GM21723 (cell line): ENCODE data around the gene ENO3.

Experiments
- ATAC-seq: cut with Tn5 transposase; IDR thresholded peaks from one replicate; pipeline ENCODE4 v1.9.1; 2021; ENCODE audit warnings: mild to moderate bottlenecking, moderate library complexity; ENCODE audit not compliant: unreplicated experiment

Gene ENO3

DNA sequence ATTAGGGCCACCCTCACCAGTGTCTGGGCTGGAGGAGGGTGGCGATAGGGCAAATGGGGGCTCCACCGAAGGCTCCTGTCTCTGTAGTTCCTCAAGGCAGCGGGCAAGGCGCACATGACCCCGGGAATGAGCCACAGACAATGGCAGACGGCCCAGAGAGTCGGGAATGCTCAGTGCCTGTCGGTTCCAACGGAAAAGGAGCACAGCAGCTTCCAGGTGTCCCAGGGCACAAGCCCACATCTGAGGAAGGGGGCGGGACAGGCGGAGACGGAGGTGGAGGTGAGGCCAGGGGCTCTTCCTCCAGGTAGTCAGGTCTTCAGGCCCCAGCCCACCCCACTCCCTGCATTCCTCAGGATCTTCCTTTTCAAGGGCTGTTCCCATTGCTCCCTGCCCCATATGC lies 21.8 kb downstream of the ENO3 start:
- no peak for ATAC-seq

- ATAC-seq, result no peak
These were observed 22.6 kb downstream of the ENO3 start for GRCh38 chr17:4973256-4974114.

DNA sequence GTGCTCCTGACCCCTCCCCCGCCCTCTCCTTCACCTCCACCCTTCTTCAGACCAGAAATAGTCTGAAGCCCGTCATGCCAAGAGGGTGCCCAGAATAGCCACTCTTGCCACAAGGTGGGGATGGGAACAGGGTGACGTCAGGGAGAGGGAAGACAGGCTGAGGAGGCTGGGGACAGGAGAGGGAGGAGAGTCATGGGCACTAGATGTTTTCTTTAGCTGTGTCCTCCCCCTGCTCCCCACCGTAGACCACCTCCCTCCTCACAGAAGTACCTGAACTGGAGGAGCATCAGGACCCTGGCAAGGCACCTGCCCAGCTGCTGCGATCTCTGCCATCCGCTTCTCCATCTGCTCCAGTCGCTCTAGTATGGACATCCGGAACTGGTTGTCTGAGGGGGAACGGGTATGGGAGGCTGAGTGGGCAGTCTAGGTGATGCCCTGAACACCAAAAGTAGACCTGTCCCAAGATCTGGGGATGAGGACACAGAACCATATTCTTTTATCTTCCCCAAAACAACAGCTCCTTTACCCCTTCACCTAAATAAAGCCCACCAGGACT lies 23.3 kb downstream of the ENO3 start:
- ATAC-seq, result no peak

GRCh38 chr17:4978726-4979125 lies 27.8 kb downstream of the ENO3 start:
- no peak for ATAC-seq

GRCh38 chr17:4980644-4981216 lies 29.8 kb downstream of the ENO3 start:
- no peak for ATAC-seq

DNA sequence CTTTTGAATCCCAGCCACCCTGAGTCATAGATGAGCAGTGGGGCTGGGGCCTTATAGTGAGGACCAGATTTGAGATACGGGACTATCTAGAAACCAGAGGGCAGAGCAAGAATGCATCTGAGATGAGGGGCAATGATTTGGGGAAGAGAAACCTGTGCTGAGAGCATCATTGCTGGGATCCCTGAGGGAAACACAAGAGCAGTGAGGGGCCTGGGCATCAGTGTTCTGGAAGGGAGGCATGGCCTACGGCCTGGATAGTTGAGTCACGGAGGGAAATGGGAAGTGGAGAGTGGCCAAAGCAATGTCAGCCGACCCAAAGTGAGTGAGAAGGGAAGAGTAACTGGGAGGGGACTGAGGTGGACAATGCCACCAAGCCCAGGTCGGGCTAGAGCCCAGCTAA lies 31.4 kb downstream of the ENO3 start:
- ATAC-seq, result no peak

GRCh38 chr17:4986403-4986802 lies 35.5 kb downstream of the ENO3 start:
- no peak for ATAC-seq

DNA sequence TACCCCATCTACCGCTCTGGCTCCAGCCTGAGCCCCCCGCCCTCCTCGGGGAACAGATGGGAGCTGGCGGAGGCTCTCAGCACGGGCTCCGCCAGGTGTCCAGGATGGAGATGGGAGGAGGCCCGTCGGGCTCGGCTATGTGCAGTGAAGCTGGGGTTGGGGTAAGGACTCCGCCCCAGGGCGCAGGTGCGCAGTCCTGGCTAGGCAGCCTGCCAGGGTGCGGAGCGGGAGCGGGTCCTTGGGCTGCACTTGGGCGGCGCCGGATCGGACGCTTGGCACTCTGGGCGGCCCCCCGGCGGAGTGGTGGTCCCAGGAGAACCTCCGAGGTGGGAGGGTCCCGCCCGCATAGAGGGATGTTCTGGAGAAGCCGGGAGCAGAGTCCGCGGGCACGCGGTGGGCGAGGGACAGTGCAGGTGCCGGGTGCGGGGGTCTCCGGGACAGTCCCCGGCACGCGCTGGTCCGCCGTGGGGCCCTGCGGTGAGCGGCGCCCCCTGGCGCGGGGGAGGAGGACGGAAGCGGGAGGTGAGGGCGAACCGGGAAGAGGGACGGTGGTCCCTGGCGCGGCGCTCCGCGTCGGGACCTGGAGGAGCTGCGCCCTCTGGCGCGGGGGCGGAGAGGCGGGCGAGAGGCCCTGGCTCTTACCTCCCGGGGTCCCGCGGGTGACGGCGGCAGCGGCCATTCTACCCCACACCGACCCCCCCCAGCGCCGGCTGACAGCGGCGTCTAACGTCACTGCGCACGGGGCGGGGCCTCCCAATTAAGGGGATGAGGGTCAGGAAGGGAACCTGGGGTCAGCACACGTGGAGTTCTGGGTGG lies 36.2 kb downstream of the ENO3 start, which contains the start of gene CAMTA2:
TSS of gene CAMTA2 (minus strand) at position 725 of the 816 bp plus-strand sequence. CDS start 1,453 bp downstream, outside the sequence.
- ATAC-seq, result peak; percentile 61

DNA sequence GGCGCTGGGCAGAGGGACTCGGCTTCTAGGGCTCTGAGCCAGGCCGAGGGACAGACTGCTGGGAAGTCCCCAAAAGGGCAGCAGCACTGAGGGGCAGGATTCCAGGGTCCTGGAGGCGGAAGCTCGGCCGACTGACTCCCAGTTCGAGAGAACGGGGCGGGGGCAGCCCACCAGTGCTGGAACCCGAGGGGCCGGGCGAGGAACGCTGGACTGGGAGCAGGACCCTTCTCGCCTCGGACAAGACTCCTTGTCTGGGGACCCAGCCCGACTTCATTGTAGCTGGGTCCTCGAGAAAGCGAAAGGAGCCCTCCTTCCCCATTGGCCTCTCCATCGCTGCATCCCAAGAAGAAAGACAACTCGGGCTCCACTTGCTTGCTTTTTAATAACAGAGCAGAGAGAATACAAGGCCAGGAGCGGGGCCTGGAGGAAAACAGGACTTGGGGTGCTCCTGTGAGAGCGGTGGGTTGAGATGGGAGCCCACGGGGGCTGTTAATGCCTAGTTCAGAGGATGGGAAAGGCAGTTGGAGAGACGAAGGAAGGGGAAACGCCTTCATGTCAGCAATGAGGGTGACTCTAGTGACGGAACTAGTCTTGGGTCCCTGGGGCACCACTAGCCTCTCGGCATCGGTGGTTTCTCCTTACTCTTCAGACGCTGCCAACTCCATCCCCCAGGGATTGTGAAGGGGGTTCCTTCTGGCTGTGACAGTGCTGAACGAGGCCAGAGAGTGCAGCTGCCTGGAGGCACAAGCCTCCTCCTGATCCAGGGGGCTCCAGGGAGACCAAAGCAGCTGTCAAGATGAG lies 37.0 kb downstream of the ENO3 start:
- no peak for ATAC-seq

- no peak for ATAC-seq
These were observed 43.2 kb downstream of the ENO3 start for GRCh38 chr17:4994081-4994595.

DNA sequence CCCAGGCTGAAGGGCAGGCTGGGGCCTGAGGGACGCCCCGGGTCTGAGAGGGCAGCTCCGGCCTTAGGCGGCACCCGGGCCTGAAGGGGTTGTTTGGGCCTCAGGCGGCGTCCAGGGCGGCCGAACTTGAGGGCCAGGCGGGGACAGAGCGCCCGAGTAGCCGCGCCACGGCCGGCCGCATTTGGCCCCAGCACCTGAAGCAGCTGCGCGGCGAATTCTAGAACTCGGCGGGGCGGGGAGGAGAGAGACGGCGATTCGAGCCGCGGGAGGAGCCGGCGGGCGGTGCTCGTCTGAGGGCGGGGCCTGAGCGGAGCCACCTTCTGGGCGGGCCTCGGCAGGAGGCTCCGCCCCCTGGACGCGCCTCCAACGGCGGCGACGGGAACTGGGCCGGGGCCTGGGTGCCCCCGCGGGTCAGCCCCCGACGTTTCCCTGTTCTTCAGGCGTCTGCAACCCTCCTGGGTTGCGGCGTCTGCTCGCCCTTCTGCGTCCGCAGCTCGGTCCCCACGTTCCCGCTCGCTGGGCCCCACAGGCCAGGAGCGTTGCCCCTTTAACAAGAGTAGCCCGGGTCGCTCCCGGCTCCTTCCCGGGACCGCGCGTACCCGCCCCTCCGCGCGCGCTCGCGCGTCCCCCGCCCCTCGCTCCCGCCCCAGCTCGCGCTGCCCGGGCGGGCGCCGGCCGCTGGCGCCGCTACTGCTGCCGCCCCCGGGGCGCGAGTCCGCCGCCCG lies 46.5 kb downstream of the ENO3 start, which contains the start of the genes INCA1 and KIF1C:
TSS of gene INCA1 (minus strand) at position 221 of the 725 bp plus-strand sequence. CDS start 3,085 bp downstream, outside the sequence.
TSS of gene KIF1C (plus strand) at position 649 of the 725 bp plus-strand sequence. CDS start 2,297 bp downstream, outside the sequence.
- peak; percentile 85 for ATAC-seq

GRCh38 chr17:4998027-4998731 lies 47.3 kb downstream of the ENO3 start:
- peak; percentile 25 for ATAC-seq

DNA sequence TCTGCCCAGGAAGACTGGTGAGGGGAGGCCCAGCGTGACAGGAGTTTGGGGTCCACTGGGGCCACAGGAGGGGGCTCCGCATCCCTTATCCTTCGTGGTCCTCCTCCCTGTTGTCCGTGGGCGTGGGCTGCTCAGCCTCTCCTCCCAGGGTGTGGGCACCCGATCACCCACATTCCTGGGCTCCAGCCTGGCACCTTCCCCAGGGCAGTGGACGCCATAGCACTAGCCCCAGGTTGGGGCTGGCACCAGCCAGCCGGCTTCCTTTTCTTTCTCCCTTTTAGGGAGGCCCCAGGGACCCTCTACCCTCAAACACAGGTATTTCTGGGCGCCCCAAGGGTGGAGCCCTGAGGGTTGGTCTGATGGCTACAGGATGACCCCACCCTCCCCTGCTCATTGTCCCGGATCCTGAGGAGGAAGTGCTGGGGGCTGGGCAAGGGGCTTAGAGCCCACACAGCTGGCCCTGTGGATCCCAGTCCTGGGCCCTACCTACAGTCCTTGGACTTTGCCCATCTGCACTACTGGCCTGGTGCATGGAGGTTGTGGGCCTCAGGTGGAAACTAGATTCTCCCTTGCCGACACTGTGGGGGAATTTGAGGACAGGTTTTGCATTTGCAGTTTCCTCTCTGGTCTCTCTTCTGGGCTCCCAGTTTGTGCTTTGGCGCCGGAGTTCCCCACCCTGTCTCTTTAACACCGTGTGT lies 48.0 kb downstream of the ENO3 start:
- ATAC-seq, result no peak

GRCh38 chr17:4999430-5000093 lies 48.6 kb downstream of the ENO3 start:
- no peak for ATAC-seq

DNA sequence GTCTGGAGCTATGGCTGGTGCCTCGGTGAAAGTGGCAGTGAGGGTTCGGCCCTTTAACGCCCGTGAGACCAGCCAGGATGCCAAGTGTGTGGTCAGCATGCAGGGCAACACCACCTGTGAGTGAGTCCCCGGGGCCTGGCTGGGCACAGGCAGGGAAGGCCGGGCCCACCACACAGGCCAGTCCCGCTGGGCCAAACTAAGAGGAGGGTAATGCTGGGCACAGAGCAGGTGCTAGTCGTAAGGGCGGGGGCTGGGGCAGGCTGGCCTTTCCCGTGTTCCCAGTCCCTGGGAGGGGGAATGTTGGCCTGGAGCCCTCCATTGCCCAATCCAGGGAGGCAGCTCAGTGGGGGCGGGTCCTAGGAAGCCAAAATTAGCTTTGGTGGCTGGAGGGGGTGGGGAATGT lies 49.3 kb downstream of the ENO3 start:
- no peak for ATAC-seq

DNA sequence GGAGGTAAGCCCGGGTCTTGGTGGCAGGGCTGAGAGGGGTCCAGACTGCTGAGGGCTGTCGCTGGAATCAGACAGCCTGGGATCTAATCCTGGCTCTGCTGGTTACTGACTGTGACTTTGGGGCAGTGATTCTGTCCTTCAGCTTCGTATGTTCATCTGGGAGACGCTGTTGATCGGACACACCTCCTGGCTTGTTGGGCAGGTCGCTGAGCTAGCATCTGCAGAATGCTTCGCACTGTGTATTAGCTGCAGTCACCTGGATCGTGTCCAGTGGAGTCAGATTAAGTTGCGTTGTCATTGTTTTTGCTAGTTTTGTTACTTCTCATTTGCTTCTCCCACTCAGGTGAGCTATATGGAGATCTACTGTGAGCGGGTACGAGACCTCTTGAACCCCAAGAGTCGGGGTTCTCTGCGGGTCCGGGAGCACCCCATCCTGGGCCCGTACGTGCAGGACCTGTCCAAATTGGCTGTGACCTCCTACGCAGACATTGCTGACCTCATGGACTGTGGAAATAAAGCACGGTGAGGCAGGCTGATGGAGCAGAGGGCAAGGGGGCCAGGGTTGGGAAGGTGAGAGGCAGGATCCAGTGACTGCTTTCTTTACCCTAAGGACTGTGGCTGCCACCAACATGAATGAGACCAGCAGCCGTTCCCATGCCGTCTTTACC lies 51.3 kb downstream of the ENO3 start:
- ATAC-seq, result no peak
